ENCODE data around the gene HOXC5. TPM values are rescaled to one million over a fixed set of nuclear protein-coding genes. Genes with fewer than 3 reads are reported as not detected.
A peak's percentile ranks its signal among the peaks of the same experiment; 100 is the strongest.

Gene HOXC5
- total RNA-seq, 1 donor from 2014 or later = not detected

DNA sequence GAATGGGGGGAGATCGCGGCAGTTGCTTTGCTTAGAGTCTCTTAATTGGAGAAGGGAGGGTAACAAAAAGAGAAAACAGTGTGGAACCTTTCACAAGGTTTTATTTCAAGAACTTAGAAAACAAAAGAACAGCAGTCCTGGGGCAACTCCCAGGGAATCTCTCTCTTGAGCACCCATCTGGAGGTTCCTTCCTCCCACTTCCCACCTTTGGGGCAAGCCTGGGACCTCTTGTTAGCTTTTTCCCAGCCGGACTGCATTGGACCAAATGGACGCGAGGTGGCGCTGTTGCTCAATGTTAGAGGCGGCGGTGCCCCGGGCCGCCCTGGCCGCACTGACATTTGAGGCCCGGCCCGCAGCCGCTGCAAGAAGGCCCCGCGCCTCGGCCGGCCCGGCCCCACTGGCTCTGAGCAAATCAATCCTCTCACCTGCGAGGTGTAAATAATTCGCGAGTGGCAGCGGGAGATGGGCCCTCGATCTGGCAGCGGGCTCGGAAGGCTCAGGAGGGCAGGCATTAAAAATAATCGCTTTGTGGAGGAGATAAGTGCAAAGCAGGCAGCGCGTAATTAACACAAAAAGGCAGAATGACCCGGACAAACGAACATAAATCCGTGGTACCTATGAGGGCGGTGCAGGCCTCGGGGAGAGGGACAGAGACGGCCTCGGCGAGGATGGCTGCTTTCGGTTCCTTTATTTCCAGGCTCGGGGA, 26.8 kb upstream of the HOXC5 start:
- DNase-seq (ENCODE audit: low spot score in 2 of 2) (peak; percentile 90 to 91), FAIRE-seq (no peak)

DNA sequence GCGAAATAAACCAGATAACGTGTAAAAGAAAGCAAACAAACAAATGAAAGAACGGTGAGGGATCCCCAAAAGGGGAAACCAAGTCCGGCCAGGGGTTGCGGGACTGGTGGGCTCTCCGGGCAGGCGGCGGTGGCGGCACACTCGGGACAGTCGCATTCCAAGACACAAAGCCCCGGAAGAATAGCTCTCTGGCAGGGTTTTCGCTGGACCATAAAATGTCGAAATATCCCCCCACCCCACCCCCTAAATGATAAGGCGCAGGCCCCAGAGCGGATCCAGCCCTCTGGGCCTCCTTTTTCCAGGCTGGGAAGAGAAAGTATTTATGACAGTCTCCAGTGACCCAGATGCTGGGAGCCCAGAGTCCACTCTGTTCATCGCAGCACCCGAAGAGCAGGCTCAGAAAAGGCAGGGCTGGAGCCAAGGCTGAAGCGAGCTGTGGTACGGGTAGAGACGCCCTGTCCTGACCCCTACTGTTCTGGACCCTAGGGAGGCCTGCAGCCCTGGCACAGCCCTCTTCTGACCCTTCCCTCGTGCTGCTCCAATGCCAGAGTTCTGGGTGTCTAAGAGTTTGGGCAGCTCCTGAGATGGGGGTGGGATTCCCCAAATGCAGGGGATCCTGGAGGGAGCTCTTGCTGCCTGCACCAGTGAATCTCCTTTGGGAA, 26.2 kb upstream of the HOXC5 start:
- DNase-seq (ENCODE audit: low spot score in 2 of 2) (no peak), FAIRE-seq (no peak)

DNA sequence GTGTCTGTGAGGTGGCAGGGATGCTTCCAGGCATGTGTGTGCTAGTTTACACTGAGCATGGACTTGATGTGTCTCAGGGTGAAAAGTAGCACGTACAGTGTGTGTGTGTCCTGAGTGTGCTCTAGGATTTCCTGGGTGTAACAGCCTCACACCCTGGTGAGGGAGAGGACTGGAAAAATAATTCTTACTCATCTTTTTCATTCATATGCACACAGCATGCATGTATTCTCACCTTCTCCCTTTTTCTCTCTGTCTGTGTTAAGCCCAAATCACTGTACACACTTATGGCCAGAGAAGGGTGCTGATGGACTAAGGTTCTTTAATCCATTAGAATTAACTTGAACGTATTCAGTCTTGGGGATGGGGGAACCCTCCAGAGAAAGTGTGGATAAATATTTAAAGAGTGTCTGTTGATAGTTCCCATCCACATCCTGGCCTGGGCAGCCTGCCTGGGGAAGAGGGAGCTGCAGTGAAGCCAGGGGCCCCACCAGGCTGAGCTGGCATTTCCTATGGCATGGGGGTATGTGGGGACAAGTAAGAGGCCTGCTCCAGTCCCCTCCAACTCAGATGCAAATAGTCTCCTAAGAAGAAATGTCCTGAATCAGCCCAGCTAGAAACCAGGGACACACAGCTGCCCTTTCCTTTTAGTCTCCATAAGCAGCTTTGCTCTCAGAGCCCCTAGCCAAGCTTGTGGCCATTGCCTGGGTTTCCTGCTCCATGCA, 25.2 kb upstream of the HOXC5 start:
- DNase-seq (ENCODE audit: low spot score in 2 of 2) = no peak
- FAIRE-seq = no peak

DNA sequence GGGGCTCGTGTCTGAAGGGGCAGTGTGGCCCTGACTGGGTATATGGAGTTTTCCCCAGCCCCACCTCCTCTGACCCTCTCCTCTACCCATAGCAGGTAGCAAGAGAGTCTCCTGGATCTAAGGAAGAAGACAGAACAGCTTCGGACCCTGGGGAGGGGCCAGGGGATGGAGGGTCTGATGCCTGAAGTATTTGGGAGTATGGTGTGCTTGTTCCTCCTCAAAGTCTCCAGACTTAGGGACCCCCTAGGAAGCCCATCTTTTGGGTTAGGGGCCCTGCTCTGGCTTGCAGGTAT, 24.6 kb upstream of the HOXC5 start:
- DNase-seq (ENCODE audit: low spot score in 2 of 2) (no peak), FAIRE-seq (no peak)

DNA sequence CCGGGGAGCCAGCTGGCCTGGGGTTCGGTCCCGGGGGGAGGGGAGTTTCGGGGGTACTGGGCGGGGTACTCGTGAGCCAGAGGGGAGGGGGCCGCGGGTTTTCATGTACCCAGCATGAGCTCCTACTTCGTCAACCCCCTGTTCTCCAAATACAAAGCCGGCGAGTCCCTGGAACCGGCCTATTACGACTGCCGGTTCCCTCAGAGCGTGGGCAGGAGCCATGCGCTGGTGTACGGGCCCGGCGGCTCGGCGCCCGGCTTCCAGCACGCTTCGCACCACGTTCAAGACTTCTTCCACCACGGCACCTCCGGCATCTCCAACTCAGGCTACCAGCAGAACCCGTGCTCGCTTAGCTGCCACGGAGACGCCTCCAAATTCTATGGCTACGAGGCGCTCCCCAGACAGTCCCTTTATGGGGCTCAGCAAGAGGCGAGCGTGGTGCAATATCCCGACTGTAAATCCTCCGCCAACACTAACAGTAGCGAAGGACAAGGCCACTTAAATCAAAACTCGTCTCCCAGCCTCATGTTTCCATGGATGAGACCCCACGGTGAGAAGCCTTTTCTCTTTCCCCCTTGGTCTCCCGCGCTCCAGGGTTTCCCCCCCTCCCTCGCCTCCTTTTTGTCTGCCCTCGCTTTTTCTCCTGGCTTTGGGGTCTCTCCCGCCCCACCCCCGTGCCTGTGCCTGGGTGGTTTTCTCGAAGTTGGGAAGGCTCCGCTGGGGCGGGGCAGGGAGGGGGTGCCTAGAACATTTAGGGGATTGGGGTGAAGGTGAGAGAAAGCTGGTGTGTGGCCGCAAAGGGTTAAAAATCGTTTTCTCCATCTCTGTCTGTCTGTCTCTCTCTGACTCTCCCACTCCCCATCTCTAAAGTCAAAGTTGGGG, 23.4 kb upstream of the HOXC5 start:
- DNase-seq (ENCODE audit: low spot score in 2 of 2) (no peak), FAIRE-seq (no peak)

DNA sequence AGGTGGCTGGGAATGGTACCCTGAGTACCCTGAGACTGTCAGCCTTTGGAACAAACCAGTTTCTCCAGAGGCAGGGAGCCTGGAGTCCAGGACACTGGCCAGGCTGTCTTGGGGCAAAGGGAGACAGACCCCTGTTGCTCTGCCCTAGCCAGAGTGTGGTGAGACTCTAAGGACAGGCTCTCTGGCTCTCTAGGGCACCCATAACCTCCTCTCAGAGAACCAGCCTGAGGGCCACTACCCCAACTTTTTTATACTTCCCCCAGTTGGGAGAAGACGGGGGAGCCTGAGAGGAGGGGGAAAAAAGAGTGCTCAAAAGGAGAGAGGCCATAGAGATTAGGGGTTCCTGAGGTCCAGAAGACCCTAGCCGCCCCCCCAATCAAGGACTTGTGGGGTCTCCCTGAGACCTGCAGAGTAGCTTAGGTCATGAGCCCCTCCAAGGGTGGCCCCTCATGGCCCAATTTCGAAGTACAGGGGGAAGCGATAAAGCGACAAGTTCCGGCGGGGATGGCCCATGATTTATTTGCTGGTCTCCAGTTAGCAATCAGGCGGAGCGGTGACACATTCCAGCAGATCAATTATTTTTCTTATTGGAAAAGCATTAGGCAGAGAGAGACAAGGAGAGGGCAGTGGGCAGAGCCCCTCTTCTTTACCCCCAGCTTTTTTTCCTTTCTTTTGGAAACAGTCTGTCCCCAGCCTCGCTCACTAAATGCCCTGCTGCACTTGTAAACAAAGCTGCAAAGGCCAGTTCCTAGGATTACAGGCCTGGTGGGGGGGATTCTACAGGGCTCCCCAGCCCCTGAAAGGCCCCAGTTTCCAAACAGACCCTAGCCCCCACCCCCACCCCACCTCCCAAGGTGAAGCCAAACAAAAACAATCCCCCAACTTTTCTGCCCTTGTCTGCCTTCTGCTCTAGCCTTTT, 22.5 kb upstream of the HOXC5 start:
- no peak for FAIRE-seq
- DNase-seq (ENCODE audit: low spot score in 2 of 2) = no peak

DNA sequence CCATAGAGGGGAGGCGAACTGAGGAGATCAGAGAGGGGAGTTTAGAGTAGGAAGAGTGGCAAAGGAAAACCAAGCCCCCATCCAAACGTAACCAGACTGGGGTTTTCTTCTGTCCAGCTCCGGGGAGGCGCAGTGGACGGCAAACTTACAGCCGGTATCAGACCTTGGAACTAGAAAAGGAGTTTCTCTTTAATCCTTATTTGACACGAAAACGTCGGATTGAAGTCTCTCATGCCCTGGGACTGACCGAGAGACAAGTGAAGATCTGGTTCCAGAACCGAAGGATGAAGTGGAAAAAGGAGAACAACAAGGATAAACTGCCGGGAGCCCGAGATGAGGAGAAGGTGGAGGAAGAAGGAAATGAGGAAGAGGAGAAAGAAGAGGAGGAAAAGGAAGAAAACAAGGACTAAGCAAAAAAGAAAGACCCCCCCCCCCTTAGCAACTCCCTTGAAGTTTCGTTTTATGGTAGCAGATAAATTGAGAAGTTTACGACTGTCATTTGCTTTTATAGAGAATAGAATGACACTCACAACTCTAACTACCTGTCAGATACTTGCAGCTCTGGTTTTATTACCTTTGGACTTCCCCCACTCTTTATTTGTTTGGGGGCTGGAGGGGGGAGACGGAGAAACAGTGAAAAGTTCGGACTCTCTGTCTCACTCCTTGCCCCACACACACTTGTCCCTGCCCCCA, 21.7 kb upstream of the HOXC5 start:
- DNase-seq (ENCODE audit: low spot score in 2 of 2) = no peak
- no peak for FAIRE-seq

DNA sequence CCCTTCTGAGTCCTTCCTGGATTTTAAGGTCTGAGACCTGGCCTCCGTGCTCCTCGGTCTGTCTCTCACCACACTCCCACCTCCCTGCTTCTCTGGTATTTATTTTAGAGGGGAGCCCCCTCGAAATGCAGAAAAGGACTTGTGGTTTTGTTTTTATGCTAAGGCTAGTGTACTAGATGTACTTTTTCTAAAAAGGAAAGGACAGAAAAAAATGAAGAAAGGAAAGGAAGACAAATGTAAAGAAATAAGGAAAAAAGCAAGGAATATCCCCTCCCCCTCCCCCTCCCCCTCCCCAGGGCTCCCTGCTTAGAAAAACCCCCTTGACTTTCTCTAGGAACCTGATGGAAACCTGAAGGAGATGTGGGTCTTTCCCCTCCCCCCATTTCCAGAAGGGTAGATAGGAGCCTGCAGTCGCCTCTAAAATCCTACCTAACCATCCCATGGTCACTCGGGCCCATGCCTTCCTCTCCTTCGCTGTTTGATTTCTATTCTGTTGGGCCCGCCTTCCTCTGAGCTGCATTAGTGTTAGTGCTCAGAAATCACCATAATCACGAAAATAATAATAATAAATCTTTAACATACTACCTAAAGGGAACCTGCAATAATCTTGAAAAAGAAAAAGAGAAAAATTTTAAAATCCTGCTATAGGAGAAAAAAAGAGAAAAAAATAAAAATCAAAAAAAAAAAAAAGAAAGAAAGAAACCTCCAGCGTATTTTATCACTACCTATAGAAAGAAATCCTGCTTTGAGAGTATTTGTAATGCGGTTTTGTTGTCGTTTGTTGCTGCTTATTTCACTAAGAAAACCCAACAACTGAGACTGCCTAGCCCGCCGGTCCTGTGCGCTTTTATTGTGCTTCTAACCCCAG, 21.0 kb upstream of the HOXC5 start:
- no peak for FAIRE-seq

DNA sequence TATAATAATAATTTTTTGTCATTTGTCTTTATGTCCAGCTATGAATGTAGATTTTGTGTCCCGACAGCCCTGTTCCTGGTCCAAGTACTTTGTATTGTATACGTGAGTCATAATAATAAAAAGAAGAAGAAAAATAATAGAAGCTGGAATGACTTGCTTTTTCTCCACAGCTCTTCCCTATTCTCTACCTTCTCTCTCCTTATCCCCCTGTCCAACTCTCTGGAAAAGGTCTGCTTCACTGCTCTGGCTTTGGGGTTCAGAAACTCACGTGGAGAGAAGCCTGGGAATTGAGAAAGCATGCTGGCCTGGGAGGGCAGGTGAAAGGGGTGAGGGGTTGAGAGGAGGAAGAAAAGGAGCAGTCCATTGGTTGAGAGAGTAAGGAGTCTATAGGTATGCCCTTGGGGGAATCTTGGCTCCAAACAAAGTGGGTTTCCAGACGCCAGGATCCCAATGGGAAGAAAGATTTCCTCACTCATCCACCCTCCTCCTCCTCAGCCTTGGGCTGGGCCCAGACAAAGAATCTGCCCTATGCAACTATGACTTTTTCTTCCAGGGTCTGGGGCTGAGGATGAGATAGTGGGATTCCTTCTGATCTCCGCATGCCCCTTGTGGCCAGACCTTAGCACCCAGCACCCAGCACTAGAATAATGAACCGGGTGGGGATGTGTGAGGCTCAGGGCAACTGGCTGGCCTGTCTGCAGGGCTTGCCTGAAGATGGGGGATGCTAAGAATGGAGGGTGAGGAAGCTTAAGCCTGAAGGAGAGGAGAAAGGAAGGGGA, 20.0 kb upstream of the HOXC5 start:
- FAIRE-seq = no peak

More for the DNA sequence above, 21.0 kb upstream of the HOXC5 start:
- no peak for DNase-seq (ENCODE audit: low spot score in 2 of 2)

DNA sequence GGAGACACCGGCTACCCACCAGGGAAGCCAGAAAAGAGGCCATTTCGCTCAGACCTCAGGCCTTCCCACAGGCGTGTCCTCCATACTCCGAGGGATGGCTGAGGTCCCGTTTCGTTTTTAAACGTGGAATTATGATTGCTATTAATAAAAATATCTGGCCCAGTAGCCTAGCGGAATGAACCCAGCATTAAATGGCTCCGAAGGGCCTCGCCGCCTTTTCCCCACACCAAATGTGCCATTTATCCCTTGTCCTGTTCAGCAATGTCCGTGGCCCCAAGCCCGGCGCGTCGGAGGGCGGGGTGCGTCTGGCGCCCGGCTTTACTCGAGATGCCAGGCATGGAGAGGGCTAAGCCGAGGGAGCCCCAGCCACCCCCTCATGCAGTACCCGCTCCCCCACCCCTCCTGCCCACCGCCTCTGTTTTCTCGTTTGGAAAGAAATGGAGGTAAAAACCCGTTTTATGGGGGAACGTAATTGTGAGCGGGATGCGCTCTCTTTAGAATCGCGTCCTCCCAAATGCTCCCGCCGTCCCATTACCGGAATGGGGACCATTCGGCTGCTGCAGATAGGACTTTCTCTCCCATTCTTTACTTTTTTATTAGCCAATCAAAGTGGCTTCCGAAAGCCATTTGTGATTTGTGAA, 18.4 kb upstream of the HOXC5 start:
- no peak for FAIRE-seq
- no peak for DNase-seq (ENCODE audit: low spot score in 2 of 2)

More for the DNA sequence above, 20.0 kb upstream of the HOXC5 start:
- no peak for DNase-seq (ENCODE audit: low spot score in 2 of 2)

DNA sequence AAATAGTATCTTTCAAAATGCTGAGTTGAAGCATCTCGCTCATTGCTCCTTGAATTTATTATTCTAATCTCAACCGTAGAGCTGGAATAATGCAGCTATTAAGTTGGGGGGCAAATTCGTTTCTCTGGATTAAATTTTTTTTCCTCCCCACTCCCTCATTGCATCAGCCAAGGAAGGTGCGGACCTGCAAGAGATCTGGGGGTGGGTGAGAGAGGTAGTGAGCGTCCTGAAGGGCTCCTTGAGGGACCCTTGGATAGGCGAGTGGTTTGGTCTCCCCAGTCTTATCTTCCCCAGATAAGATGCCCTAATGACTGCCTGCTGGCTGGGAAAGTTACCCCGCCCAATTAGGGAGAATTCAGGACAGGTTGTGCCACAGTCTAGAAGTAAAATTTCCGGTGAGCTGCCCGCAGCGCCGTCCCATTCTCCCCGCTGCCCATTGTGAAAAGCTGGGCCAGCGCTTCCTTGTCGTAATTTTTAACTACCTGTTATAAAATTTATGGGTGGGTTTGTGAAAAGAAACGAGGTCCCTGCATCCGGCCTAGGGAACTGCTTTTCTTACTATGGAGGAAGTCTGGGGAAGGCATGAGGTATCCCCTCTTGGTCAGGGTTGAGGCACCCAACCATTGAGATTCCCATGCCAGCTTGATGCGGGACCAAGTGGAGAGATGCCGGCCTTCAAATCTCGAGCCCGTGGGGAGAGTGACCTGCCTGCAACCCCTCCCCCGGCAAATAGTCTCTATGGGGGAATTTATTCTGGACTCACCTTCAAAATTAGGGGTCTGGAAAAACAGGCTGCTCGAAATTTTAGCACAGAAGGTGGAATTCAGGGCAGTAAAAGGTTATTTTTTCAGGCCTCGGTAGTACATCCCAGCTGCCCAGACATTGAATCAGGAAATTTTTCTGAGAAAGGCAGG, 17.6 kb upstream of the HOXC5 start:
- DNase-seq (ENCODE audit: low spot score in 2 of 2) (no peak), FAIRE-seq (no peak)

DNA sequence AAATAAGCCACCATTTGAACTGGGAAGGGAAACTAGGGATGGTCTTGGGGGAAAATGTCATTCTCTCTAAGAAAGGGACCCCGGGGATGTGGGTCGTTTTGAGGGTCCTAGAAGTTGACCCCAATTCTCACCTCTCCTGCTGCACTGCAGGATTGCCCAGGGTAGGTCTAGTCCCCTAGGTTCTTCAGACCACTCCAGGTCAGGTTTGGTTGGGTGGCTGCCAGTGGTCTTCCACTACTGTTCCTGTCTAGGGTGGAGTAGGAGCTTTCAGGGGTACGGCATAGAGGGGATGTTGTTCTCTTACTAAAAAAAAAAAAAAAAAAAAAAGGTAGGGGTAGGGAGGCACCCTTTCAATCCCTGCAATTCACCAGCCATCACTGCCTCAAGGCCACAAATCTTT, 16.8 kb upstream of the HOXC5 start:
- FAIRE-seq (no peak), DNase-seq (ENCODE audit: low spot score in 2 of 2) (no peak)

DNA sequence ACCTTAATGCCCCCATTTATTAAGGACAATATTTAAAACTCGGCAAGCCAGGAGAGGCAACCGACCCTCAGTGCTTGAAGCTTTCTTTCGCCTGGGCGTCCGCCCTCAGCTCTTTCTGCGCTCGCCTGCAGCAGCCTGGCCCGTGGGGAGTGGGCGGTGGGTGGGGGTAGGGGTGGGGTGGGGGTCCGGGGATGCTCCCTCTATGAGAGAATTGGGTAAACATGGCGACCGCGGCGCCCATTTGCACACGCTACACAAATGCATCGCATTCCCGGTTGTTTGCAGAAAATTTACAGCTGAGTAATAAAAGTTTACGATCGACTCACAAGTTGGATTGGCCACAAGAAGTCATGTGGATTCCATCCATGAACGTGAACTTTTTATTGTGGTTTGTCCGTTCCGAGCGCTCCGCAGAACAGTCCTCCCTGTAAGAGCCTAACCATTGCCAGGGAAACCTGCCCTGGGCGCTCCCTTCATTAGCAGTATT, 16.3 kb upstream of the HOXC5 start:
- DNase-seq (ENCODE audit: low spot score in 2 of 2) (no peak), FAIRE-seq (no peak)

DNA sequence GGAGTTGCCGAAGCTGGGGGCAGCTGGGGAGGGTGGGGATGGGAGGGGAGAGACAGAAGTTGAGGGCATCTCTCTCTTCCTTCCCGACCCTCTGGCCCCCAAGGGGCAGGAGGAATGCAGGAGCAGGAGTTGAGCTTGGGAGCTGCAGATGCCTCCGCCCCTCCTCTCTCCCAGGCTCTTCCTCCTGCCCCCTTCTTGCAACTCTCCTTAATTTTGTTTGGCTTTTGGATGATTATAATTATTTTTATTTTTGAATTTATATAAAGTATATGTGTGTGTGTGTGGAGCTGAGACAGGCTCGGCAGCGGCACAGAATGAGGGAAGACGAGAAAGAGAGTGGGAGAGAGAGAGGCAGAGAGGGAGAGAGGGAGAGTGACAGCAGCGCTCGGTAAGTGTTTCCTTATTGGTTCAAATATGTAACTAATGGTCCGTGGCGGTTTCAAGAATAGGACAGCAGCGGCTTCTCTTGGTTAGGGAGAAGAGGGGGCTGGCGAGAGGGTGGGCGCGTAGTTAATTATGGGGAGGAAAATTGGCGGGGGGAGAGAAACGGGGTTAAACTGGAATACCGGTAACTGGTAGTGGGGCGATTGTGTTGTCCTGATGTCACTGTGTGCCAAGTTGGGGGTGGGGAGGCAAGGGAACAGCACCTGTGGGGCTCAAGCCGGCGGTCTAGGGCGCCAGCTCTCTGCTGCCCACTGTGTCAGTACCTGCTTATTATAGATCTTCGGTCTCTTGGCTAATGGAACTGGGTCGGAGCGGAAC, 15.6 kb upstream of the HOXC5 start:
- no peak for FAIRE-seq
- no peak for DNase-seq (ENCODE audit: low spot score in 2 of 2)

DNA sequence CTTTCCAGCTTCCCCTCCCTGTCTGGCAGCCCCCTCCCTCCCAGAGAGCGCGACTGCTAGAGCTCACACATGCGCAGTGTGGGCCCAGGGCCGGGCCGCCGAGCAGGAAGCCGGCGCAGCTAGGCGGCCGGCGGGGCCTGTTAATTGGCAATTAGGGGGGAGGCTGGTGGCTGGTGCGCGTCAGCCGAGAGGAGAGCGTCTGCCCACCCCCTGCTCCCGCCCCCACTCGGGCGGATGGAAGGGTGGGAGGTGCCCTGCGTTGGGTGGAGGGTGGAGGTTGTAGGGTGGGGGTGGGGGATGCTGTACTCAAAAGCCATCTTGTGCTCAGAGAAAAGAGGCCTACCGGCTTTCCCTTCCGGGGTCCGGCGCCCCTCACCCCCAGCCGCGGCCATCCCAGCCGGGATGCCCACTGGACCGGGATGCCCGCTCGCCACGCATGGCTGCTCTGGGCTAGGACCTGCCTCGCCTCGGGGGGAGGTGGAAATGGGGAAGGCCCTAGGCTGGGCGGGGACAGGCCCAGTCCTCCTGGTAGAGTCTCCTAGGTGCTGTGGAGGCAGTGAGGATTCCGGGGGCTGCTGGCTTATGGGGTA, 14.9 kb upstream of the HOXC5 start:
- FAIRE-seq (no peak), DNase-seq (ENCODE audit: low spot score in 2 of 2) (peak; percentile 78 to 80)
